ENCODE measurements around the gene KAZALD1. TPM values are rescaled to one million over a fixed set of nuclear protein-coding genes. Genes with fewer than 3 reads are reported as not detected.

Gene KAZALD1
- total RNA-seq, 1 experiment from 2014 or later, result 16.0 TPM

- intact Hi-C loops (cut with micrococcal nuclease), result no loop called here
- Histone ChIP-seq H3K4me2 (ENCODE audit: low read length) (no peak overlapping the region), H3K9me2 (ENCODE audit: insufficient read depth) (no peaks in the 10 kb centered on the region), H3K4me3 (replicated peaks in 1 of 2; ENCODE audit: low read depth in 1 of 2, low read length in 2 of 2) (no peak overlapping the region), H3K27ac (ENCODE audit: low read depth, low read length) (no peak overlapping the region; the same call in 1 of the 2 replicates), H3K36me3 (ENCODE audit: control insufficient read depth in 1 of 2, insufficient read depth in 2 of 2, low read length in 2 of 2) (no peaks in the 10 kb centered on the region), H4K20me1 (ENCODE audit: insufficient read depth) (no peaks in the 10 kb centered on the region), H3K9ac (ENCODE audit: low read length) (no peak overlapping the region), H3K4me1 (ENCODE audit: control insufficient read depth in 1 of 2, insufficient read depth in 2 of 2, low read length in 2 of 2) (peaks cover 22 to 38% of the 10 kb centered on the region in 2 experiments), H3K9me3 (ENCODE audit: control insufficient read depth in 1 of 2, insufficient read depth in 1 of 2, low read depth in 1 of 2, low read length in 2 of 2) (no peaks in the 10 kb centered on the region), H3K27me3 (ENCODE audit: insufficient read depth, low read length) (no peaks in the 10 kb centered on the region), H2AFZ (ENCODE audit: low read depth, low read length, poor library complexity, severe bottlenecking) (no peak overlapping the region), H3K79me2 (ENCODE audit: insufficient read depth, low read length) (peaks cover 36% of the 10 kb centered on the region)
- ATAC-seq (no peak), DNase-seq (ENCODE audit: low read depth, low spot score) (no peak)
- ChIA-PET POLR2A (no interaction called here), CTCF (interaction anchor here (1.2 to 3.9 kb wide), 6 partner anchors 9 to 96 kb away, joined by 3 to 14 read pairs (median 5); partner anchors contain the start of genes KAZALD1, PDZD7 and SFXN3), RAD21 (ENCODE audit: low non-redundant PET in 1 of 2, low total read pairs in 2 of 2, uncharacterized antibody in 2 of 2, unreplicated experiment in 2 of 2) (no interaction called here)
- TF ChIP-seq EZH2 (IDR thresholded peaks at IDR 0.05), result no peak
- no peak for TF ChIP-seq POLR2A (IDR thresholded peaks at IDR 0.05; ENCODE audit: borderline replicate concordance, extremely low read depth, insufficient read depth, insufficient read length)
- TF ChIP-seq FOSL1 (IDR thresholded peaks at IDR 0.05; ENCODE audit: low read depth), result no peak
- TF ChIP-seq EZH2phosphoT487 (IDR thresholded peaks at IDR 0.05; ENCODE audit: borderline replicate concordance), result no peak
- TF ChIP-seq CBX3 (IDR thresholded peaks at IDR 0.05; ENCODE audit: low read depth), result no peak
- no peak for TF ChIP-seq ATF3 (IDR thresholded peaks at IDR 0.05)
- no peak for TF ChIP-seq ZFX (IDR thresholded peaks at IDR 0.05)
- no peak for TF ChIP-seq CEBPB (IDR thresholded peaks at IDR 0.05; ENCODE audit: low read depth)
- no peak for TF ChIP-seq SRF (IDR thresholded peaks at IDR 0.05; ENCODE audit: low read depth)
- TF ChIP-seq MAX (IDR thresholded peaks at IDR 0.05), result no peak
- BruUV-seq (replicated peaks), result no TSS peak
These were observed 15.2 kb upstream of the KAZALD1 start for GRCh38 chr10:101046332-101047238.

- no peak for ATAC-seq
- H4K20me1 ChIP-seq (ENCODE audit: insufficient read depth), result no peaks in the 10 kb centered on the region
- H3K9me2 ChIP-seq (ENCODE audit: insufficient read depth), result no peaks in the 10 kb centered on the region
- no peak overlapping the region for H3K4me2 ChIP-seq (ENCODE audit: low read length)
- no peaks in the 10 kb centered on the region for H3K36me3 ChIP-seq (ENCODE audit: control insufficient read depth in 1 of 2, insufficient read depth in 2 of 2, low read length in 2 of 2)
- POLR2A ChIA-PET, result no interaction called here
- no peak for DNase-seq (ENCODE audit: low read depth, low spot score)
- no peak overlapping the region for H3K9ac ChIP-seq (ENCODE audit: low read length)
- CTCF ChIA-PET, result interaction anchor here (1.2 to 3.9 kb wide), 4 partner anchors 8 to 48 kb away, joined by 3 to 14 read pairs (median 6); partner anchors contain the start of genes KAZALD1, PDZD7 and SFXN3
- H3K9me3 ChIP-seq (ENCODE audit: control insufficient read depth in 1 of 2, insufficient read depth in 1 of 2, low read depth in 1 of 2, low read length in 2 of 2), result no peaks in the 10 kb centered on the region
- no peaks in the 10 kb centered on the region for H3K27me3 ChIP-seq (ENCODE audit: insufficient read depth, low read length)
- H3K4me1 ChIP-seq (ENCODE audit: control insufficient read depth in 1 of 2, insufficient read depth in 2 of 2, low read length in 2 of 2), result peaks cover 22 to 38% of the 10 kb centered on the region in 2 experiments
- H3K79me2 ChIP-seq (ENCODE audit: insufficient read depth, low read length), result peaks cover 38% of the 10 kb centered on the region
- no peak overlapping the region for H3K27ac ChIP-seq (ENCODE audit: low read depth, low read length)
- no peak overlapping the region for H2AFZ ChIP-seq (ENCODE audit: low read depth, low read length, poor library complexity, severe bottlenecking)
- intact Hi-C loops (cut with micrococcal nuclease), result no loop called here
- RAD21 ChIA-PET (ENCODE audit: low non-redundant PET in 1 of 2, low total read pairs in 2 of 2, uncharacterized antibody in 2 of 2, unreplicated experiment in 2 of 2), result no interaction called here
- no peak for TF ChIP-seq ATF3 (IDR thresholded peaks at IDR 0.05)
- no peak for TF ChIP-seq SIN3A (IDR thresholded peaks at IDR 0.05; ENCODE audit: low read depth)
- no peak for TF ChIP-seq MAX (IDR thresholded peaks at IDR 0.05)
- no peak for TF ChIP-seq POLR2AphosphoS5 (IDR thresholded peaks at IDR 0.05; ENCODE audit: low read depth, low read length)
- no peak for TF ChIP-seq TCF7L2 (IDR thresholded peaks at IDR 0.05; ENCODE audit: borderline replicate concordance, extremely low read depth, insufficient read depth, insufficient read length)
- TF ChIP-seq POLR2A (IDR thresholded peaks at IDR 0.05; ENCODE audit: borderline replicate concordance, extremely low read depth, insufficient read depth, insufficient read length), result no peak
- no peak for TF ChIP-seq EZH2 (IDR thresholded peaks at IDR 0.05)
- TF ChIP-seq SP1 (IDR thresholded peaks at IDR 0.05; ENCODE audit: low read depth), result no peak
- no peak for TF ChIP-seq FOSL1 (IDR thresholded peaks at IDR 0.05; ENCODE audit: low read depth)
- TF ChIP-seq YY1 (IDR thresholded peaks at IDR 0.05; ENCODE audit: extremely low read depth, insufficient replicate concordance, low read depth, low read length), result no peak
- TF ChIP-seq ZNF274 (IDR thresholded peaks at IDR 0.05; ENCODE audit: low read depth, low read length), result no peak
- H3K4me3 ChIP-seq (replicated peaks in 1 of 2; ENCODE audit: low read depth in 1 of 2, low read length in 2 of 2), result no peak overlapping the region
- no TSS peak for BruUV-seq (replicated peaks)
These were observed 14.5 kb upstream of the KAZALD1 start for GRCh38 chr10:101047268-101047667.

All from HCT116 (cell line).